PC-9 (cell line): ENCODE results near the gene SRP19. TPM values are rescaled to one million over a fixed set of nuclear protein-coding genes. Genes with fewer than 3 reads are reported as not detected.
"Not testable (repeated sequence)": the region's sequence is repeated elsewhere in the genome, so short reads cannot be mapped to it uniquely, and the experiment has no call there.

Experiments used
- BruUV-seq: library from RNA; stranded (reverse); fragments of 400-500 nt; replicated peaks from 2 replicates; lab custom pipeline; 2021; lab: Mats Ljungman, UMichigan
- CTCF ChIA-PET: fragments of 300-600 bp; sonication (Branson Sonifier 250); formaldehyde crosslinking; loops from one replicate; lab custom pipeline; 2022; ENCODE audit warnings: antibody characterized with exemption; lab: Charles Lee
- POLR2A ChIA-PET: fragments of 300-600 bp; sonication (Branson Sonifier 250); formaldehyde crosslinking; loops from one replicate; lab custom pipeline; 2022; ENCODE audit warnings: antibody characterized with exemption; ENCODE audit not compliant: unreplicated experiment; lab: Charles Lee
- DNase-seq, 2 experiments: peaks; one replicate each; pipeline versions ENCODE4 v3.0.0 to v3.0.0-alpha.2; 2015 to 2022; ENCODE audit warnings: mixed read lengths in 1 of 2
- H2AFZ ChIP-seq: fragments of 200-600 bp; sonication (generic); 2 replicates; pipeline ENCODE4 v1.8.1; 2017; ENCODE audit warnings: antibody characterized with exemption
- H3F3A ChIP-seq: fragments of 200-600 bp; sonication (generic); 2 replicates; pipeline ENCODE4 v1.8.1; 2017; ENCODE audit warnings: antibody characterized with exemption, mild to moderate bottlenecking, low read depth; ENCODE audit not compliant: insufficient read depth
- H3K27ac ChIP-seq: fragments of 200-600 bp; sonication (generic); 2 replicates; pipeline ENCODE4 v1.6.1; 2016; ENCODE audit warnings: mixed run types
- H3K27me3 ChIP-seq: fragments of 200-600 bp; sonication (generic); 2 replicates; pipeline ENCODE4 v1.6.1; 2016; ENCODE audit warnings: low read depth, mixed run types; ENCODE audit not compliant: insufficient read depth
- H3K36me3 ChIP-seq: fragments of 200-600 bp; sonication (generic); 2 replicates; pipeline ENCODE4 v1.6.1; 2016; ENCODE audit warnings: low read depth, mixed run types
- H3K4me1 ChIP-seq: fragments of 200-600 bp; sonication (generic); replicated peaks from 2 replicates; pipeline ENCODE4 v1.6.1; 2016; ENCODE audit warnings: mixed run types; ENCODE audit not compliant: insufficient read depth
- H3K4me2 ChIP-seq: fragments of 200-600 bp; sonication (generic); 2 replicates; pipeline ENCODE4 v1.6.1; 2017; ENCODE audit warnings: mixed run types
- H3K4me3 ChIP-seq: fragments of 200-600 bp; sonication (generic); 2 replicates; pipeline ENCODE4 v1.6.1; 2016; ENCODE audit warnings: mixed run types
- H3K79me2 ChIP-seq: fragments of 200-600 bp; sonication (generic); 2 replicates; pipeline ENCODE4 v1.6.1; 2017; ENCODE audit warnings: low read depth, mixed run types
- H3K9me2 ChIP-seq: fragments of 200-600 bp; sonication (generic); 2 replicates; pipeline ENCODE4 v1.8.1; 2017; ENCODE audit warnings: mild to moderate bottlenecking; ENCODE audit not compliant: insufficient read depth
- H3K9me3 ChIP-seq: fragments of 200-600 bp; sonication (generic); 2 replicates; pipeline ENCODE4 v1.8.1; 2016; ENCODE audit warnings: low read depth; ENCODE audit not compliant: insufficient read depth
- H4K20me1 ChIP-seq: fragments of 200-600 bp; sonication (generic); 2 replicates; pipeline ENCODE4 v1.8.1; 2017; ENCODE audit not compliant: insufficient read depth
- CTCF ChIP-seq: fragments of 200-600 bp; sonication (generic); conservative IDR thresholded peaks from 2 replicates; pipeline ENCODE4 v1.6.1; 2017; ENCODE audit warnings: mixed run types, antibody characterized with exemption, mild to moderate bottlenecking, moderate library complexity
- EZH2 ChIP-seq: fragments of 200-600 bp; sonication (generic); IDR thresholded peaks from 2 replicates; pipeline ENCODE4 v1.8.0; 2017; ENCODE audit warnings: antibody characterized with exemption, low read depth
- intact Hi-C: fragments of 100-400 bp; cut with micrococcal nuclease; formaldehyde crosslinking; loops from one replicate; pipeline ENCODE4 v1.10.0; 2022; ENCODE audit not compliant: unreplicated experiment
- total RNA-seq: library from RNA; stranded (reverse); gene quantifications from 2 replicates; pipeline ENCODE4 v1.2.3, GENCODE V29; 2021

SRP19 gene
- total RNA-seq, 1 experiment from 2014 or later: 34.4 TPM

DNA sequence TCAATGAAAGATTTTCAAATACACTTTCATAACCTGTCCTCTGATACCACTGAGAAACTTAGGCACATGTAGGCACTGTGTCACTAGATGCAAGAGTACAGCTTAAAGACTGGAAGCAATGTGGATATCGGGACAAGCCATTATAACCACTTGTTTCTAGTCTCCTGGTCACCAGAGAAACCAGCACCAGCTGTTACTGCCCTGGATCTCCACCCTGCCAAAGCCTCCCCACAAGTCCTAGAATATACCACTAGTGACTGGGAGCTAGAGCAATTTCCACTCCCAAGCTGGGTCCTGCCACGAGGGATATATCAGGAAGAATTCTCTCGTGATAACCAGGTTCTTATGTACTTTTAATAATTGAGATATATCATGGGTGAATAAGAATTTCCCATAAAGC lies 41.5 kb downstream of the SRP19 start:
- no peaks in the 10 kb centered on the region for H3K27me3 ChIP-seq
- no peaks in the 10 kb centered on the region for H3K36me3 ChIP-seq
- H3K27ac ChIP-seq: no peak overlapping the region
- TF ChIP-seq EZH2: no peak
- no peak for TF ChIP-seq CTCF
- no peak overlapping the region for H2AFZ ChIP-seq
- DNase-seq: no peak
- no peaks in the 10 kb centered on the region for H3K9me3 ChIP-seq
- POLR2A ChIA-PET: no interaction called here
- H3K4me2 ChIP-seq: no peak overlapping the region
- intact Hi-C loops: no loop called here
- CTCF ChIA-PET: no interaction called here
- H3K79me2 ChIP-seq: 0 out of 2 replicates have a peak, but pooled peaks cover 5% of the 10 kb centered on the region
- no peaks in the 10 kb centered on the region for H3K9me2 ChIP-seq
- H3K4me3 ChIP-seq: no peak overlapping the region
- peaks cover 9% of the 10 kb centered on the region; the same call in 1 of the 2 replicates for H3F3A ChIP-seq
- no peaks in the 10 kb centered on the region for H3K4me1 ChIP-seq
- H4K20me1 ChIP-seq: peaks cover 7% of the 10 kb centered on the region
- no TSS peak for BruUV-seq

DNA sequence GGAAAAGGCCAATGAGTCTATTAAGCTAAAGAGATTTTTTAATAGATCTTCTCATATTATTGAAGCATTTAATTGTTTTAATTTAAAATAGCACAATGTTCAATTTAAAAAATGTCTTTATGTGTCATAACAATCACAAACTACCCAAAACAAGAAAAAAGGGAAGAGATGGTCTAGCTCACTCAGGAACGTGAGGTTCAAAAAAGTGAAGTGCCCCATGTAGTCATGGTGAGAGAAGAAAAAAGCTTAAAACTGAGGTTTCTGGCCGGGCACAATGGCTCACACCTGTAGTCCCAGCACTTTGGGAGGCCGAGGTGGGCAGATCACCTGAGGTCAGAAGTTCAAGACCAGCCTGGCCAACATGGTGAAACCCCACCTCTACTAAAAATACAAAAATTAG lies 43.9 kb downstream of the SRP19 start:
- H3K9me3 ChIP-seq, H3K4me1 ChIP-seq, H4K20me1 ChIP-seq, H3K9me2 ChIP-seq, H3F3A ChIP-seq, intact Hi-C loops, CTCF ChIA-PET, H3K27me3 ChIP-seq, H3K4me2 ChIP-seq, BruUV-seq, H3K4me3 ChIP-seq, POLR2A ChIA-PET, H3K79me2 ChIP-seq, H3K36me3 ChIP-seq, DNase-seq, H3K27ac ChIP-seq, H2AFZ ChIP-seq: not testable (repeated sequence)

DNA sequence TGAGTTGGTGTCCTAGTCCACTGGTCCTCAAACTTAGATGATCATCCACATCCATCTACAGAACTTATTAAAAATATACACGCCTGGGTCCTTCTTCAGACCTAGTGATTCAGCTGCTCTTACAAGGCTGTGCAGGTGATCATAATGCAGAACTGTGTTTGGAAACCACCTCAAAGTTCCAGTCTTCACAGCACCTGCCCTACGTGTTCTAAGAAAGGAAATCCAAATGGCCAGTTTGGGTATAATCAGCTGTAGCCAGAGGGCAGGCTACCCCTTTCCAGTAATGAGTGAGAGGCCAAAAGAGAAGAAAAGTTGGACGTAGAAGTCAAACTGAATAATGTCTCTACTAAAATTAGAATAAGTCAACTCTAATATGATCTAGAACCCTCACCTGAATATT lies 45.5 kb downstream of the SRP19 start:
- H3K36me3 ChIP-seq: 0 out of 2 replicates have a peak, but pooled peaks cover 9% of the 10 kb centered on the region
- H3K4me3 ChIP-seq: no peak overlapping the region
- H3K79me2 ChIP-seq: 0 out of 2 replicates have a peak, but pooled peaks cover 9% of the 10 kb centered on the region
- H3K9me2 ChIP-seq: no peaks in the 10 kb centered on the region
- intact Hi-C loops: no loop called here
- H3K9me3 ChIP-seq: no peaks in the 10 kb centered on the region
- H3K27ac ChIP-seq: no peak overlapping the region
- H3K4me1 ChIP-seq: no peaks in the 10 kb centered on the region
- no peak overlapping the region for H3K4me2 ChIP-seq
- BruUV-seq: no TSS peak
- ChIA-PET CTCF (no interaction called here), POLR2A (no interaction called here)
- TF ChIP-seq CTCF (no peak), EZH2 (no peak)
- no peak overlapping the region for H2AFZ ChIP-seq
- DNase-seq: no peak
- peaks cover 7% of the 10 kb centered on the region; the same call in 1 of the 2 replicates for H4K20me1 ChIP-seq
- H3K27me3 ChIP-seq: no peaks in the 10 kb centered on the region
- H3F3A ChIP-seq: no peaks in the 10 kb centered on the region

DNA sequence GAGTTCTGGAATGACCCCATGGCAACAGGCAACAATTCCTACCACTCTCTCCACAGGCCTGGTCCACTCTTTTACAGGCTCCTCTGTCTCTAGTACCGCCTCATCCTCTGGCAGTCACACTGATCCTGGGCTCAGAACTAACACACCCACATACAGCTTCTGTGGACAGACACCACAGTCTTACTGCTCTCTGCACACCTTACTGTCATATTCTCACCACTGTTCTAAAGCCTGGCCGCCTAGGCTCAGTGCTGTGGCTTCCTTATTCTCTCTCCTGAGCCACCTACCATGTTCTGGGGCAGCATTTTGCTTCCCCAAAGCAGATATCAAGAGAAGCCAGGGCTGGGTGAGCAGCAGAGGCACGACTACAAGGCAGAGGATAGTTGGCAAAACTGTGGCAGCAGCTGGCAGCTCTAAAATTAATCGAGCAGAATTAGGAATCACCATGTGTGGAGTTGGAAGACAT lies 46.1 kb downstream of the SRP19 start:
- intact Hi-C loops: no loop called here
- no peaks in the 10 kb centered on the region for H3K9me3 ChIP-seq
- H3K4me1 ChIP-seq: no peaks in the 10 kb centered on the region
- H3F3A ChIP-seq: no peaks in the 10 kb centered on the region
- no peak overlapping the region for H3K4me3 ChIP-seq
- H3K79me2 ChIP-seq: 0 out of 2 replicates have a peak, but pooled peaks cover 9% of the 10 kb centered on the region
- 0 out of 2 replicates have a peak, but pooled peaks cover 9% of the 10 kb centered on the region for H3K36me3 ChIP-seq
- BruUV-seq: no TSS peak
- POLR2A ChIA-PET: no interaction called here
- H3K27ac ChIP-seq: no peak overlapping the region
- no peak for TF ChIP-seq EZH2
- TF ChIP-seq CTCF: no peak
- no peaks in the 10 kb centered on the region for H3K27me3 ChIP-seq
- H3K4me2 ChIP-seq: no peak overlapping the region
- H3K9me2 ChIP-seq: no peaks in the 10 kb centered on the region
- CTCF ChIA-PET: no interaction called here
- no peak for DNase-seq
- no peak overlapping the region for H2AFZ ChIP-seq
- peaks cover 7% of the 10 kb centered on the region; the same call in 1 of the 2 replicates for H4K20me1 ChIP-seq
